HG03196 (cell line): ENCODE results near the gene COMTD1.

Experiments
- ATAC-seq: cut with Tn5 transposase; IDR thresholded peaks from one replicate; pipeline ENCODE4 v1.9.1; 2021; ENCODE audit not compliant: unreplicated experiment

The COMTD1 gene

GRCh38 chr10:75245354-75246250 is 9.8 kb upstream of the COMTD1 start:
- ATAC-seq = no peak

DNA sequence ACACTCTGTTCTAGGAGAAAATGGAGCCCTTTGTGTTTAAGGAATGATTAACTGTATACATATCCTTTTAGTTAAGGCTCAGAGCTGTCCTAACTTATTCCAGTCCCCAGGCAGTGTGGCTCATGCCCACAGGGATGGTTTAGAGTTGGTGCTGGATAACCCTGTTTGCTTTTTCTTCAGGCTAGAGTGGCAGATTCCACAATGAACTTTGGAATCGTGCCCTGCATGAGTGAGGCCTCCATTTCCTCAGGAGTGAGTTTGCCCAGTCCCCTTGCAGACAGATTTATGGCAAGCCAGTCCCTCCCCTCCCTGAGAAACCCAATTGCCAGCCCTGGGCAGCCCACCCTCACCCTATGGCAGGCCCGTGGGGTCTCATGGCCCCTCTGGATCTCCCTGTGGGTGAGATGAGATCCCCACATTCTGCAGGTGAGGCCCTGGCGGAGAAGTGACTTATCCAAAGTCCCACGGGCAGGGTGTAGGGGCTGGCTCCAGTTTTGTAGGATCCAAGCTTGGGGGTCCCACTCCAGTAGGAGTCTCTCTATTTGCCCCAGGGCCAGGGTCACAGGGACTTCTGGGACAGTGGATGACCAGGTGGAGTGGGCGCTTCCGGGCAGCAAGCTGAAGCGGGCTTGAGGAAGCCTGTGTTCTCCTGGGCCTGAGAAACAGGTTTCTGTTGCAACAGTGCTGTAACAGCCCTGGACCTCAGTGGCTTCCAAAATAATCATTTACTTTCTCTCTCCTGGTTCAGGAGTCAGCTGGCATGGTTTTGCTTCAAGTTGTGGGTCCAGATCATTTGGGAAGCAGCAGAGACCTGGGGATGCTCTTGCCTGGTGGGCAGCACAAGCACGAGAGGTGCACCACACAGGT is 9.0 kb upstream of the COMTD1 start:
- no peak for ATAC-seq

DNA sequence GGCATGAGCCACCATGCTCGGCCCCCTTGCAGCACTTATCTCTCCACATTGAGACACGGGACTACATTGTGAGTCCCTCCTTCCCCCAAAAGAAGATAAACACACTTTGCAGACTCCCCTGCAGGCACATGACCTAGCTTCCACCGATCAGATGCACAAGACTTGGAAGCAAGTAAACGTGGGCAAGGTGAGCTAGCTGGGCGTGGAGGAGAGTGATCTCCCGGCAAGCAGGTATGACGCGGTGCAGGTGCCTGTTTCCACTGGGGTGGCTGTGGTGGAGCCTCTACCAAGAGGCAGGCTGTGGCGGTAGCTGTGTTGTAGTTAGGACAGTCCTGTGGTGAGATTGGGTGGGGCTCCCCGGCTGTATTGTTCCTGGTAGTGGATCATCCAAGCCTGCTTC is 7.7 kb upstream of the COMTD1 start:
- ATAC-seq = no peak

- ATAC-seq = no peak
Measured at GRCh38 chr10:75240329-75241076, 4.7 kb upstream of the COMTD1 start.

GRCh38 chr10:75239096-75239790 is 3.5 kb upstream of the COMTD1 start:
- no peak for ATAC-seq

DNA sequence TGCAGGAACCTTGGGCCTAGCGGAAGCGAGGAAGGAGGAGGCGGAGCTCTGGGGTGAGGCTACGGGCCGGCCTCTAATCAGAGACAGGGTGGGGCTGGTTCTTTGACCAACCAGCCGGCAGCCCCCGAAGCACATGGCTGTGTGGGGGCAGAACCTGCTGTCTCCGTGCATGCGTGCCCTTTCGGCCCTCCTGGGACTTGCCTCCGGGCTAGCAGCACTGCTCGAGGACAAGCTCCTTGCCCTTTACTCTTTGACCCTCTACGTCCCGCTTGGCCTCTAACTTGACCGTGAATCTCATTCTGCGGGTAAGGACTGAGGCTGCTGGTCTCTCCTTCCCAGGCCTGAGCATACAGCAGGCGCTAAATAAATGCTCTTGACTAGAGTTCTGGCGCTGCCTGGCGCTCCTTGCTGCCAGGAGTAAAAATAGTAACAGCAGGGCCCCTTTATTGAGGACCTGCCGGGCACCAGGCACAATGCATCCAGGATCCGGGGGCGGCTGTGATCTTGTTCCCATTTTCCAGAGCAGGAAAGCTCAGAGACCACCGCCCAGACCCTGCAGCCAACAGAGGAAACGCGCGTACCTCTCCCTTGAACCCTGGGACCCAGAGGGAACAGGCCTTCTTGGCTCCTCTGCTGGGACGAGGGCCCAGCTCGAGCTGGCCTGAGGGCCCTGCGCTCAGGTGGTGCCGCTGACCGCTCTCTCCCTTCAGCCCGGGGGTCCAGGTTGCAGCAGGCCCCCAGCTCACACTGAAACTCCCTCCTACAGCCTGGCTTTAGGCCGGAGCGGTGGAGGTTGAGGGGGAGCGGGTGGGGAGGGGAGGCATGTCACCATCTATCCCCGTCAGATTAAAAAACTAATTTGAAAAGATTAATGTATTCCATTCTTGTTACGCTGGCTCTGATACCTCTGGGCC is 2.7 kb upstream of the COMTD1 start:
- ATAC-seq = no peak

- ATAC-seq = no peak
Measured at GRCh38 chr10:75236178-75236825, 545 bp upstream of the COMTD1 start.

GRCh38 chr10:75234683-75235374 is 928 bp downstream of the COMTD1 start:
- no peak for ATAC-seq

DNA sequence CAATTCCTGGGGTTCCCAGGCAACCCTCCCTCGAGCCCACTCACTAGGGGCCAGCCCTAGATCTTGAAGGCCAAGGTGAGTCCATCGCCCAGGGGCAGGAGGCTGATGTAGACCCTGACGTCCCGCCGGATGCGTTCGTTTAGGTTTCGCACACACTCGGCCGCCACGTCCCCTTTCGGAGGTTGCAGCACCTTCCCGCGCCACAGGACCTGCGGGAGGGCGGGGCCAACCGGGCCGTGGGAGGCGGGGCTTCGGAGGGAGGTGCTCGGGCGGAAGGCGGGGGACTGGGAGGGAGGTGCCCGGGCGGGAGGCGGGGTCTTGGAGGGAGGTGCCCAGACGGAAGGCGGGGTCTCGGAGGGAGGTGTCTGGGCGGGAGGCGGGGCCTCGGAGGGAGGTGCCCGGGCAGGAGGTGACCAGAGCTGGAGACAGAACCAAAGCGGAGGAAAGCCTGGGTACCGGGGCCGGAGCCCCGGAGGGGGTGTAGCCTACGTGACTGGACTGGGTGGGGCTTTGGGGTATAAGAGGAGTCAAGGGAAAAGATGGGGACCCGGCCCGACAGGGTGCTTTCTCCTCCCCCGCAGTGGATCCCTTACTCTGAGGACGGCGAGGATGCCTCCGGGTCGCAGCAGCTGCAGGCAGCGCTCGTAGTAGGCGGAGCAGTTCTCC is 1.6 kb downstream of the COMTD1 start:
- ATAC-seq = peak; percentile 43

DNA sequence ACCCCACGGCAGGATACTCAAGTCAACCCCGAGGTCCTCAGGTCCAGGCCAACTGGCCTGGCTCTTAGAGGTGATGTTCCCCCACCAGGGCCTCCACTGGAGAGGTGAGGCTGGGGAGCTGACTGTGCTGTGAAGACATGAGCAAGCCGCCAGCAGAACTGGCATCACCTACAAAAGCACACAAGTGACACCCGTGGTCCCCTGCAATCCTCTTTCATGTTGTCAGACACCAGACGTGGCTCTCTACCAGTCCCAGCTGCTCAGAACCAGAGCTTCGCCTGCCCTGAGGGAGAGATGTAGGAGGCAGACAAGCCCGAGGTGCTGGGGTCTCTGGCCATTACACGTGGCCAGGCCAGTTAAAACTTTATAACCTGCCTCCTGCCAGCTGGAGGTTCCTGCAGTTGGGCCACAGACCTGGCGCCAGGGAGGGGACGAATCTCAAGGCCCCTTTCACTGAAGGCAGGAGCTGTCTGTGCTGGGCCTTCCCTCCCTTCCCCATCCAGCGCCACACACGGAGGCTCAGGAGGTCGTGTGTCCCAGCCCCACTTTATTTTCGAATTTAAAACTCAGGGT is 2.2 kb downstream of the COMTD1 start:
- no peak for ATAC-seq

DNA sequence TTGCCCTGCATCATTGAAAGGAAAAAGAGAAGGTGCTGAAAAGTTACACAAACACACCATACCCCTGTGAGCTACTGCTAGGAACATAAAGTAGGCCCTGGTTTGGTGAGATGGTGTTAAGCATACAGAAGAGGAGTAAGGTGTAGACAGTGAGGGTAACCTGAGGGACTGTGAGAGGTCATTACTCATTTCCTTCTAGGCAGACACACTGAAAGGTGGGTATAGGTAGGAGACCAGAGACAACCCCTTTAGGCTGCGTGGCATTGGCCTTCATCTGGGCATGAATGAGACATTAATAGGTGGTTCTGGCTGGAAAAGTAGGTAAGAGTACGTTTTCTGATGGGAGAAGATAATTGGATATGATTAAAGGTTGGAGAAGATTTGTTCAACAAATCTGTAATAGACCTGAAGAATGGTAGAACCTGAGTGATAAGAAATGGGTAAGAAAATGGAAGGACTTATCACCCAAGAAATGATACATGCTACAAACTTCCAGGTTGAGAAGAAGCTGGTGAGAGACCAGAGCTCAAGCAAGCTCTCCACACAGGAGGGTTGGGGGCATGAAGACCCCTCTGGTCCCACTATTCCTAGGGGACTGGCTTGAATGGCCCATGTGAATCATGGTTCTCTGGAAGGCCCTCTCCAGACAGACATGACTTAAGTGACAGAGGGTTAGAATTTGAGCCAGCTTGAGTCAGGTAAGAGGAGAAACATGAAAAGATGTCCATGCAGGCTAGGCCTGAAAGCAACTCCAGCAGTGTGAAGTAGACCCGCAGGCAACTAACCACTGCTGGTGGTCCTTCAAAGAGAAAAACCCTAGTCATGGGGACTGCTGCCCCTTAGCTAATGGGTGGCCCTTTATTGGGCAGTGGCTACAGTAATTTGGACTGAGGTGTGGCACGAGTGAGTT is 3.8 kb downstream of the COMTD1 start:
- ATAC-seq = no peak

GRCh38 chr10:75230600-75231038 is 5.1 kb downstream of the COMTD1 start:
- ATAC-seq = peak; percentile 32

DNA sequence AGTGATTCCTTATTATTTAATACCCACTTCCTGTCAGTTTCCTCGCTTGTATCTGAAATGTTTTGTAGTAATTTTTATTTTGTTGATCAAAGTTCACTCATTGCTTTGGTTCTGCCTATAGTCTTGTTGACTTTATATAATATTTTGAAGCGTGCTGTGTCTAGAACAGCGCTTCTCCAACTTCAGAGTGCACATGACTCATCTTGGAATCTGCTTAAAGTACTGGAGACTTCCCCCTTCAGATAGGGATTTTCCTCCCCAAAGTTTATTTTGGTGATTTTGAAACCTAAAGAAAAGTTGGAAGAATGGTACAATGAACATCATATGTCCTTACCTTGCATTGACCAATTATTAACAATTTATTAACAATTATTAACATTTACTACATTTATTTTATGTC is 5.8 kb downstream of the COMTD1 start:
- ATAC-seq = no peak

GRCh38 chr10:75228834-75229233 is 6.9 kb downstream of the COMTD1 start:
- ATAC-seq = no peak

DNA sequence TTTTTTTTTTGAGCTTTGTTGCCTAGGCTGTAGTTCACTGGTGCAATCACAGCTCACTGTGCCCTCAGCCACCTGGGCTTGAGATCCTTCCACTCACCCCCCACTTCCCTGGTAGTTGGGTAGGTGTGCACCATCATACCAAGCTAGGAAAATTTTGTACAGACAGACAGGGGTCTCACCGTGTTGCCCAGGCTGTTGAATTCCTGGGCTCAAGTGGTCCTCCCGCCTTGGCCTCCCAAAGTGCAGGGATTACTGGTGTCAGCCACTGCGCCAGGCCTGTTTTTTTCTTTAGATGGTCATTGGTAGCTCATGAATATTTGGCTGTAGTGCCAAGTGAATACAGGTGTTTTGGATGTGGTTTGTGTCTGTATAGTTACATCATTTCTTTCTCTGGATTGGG is 7.5 kb downstream of the COMTD1 start:
- ATAC-seq = no peak

DNA sequence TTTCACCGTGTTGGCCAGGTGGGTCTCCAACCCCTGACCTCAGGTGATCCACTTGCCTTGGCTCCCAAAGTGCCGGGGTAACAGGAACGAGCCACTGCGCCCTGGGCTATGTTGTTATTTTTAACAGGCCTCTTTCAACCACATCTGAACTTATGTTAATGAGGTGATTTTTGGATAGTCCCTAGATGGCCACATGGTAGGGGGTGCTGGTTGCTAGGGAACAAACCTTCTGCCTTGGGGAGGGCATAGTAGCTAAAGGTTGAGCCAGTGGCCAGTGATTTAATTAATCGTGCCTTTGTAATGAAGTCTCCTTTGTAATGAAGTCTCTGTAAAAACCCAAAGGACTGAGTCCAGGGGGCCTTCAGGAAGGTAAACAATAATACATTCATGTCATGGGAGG is 9.1 kb downstream of the COMTD1 start:
- no peak for ATAC-seq

- no peak for ATAC-seq
Measured at GRCh38 chr10:75226095-75226494, 9.7 kb downstream of the COMTD1 start.
